ENCODE results near the gene PSMB2. TPM values are rescaled to one million over a fixed set of nuclear protein-coding genes. Genes with fewer than 3 reads are reported as not detected.

Gene PSMB2
- total and polyA plus RNA-seq, 7 donors = 38.6 to 117 (median 68.2) TPM

GRCh38 chr1:35553851-35554250, 87.5 kb downstream of the PSMB2 start:
- intact Hi-C loops (cut with DNase I) = no loop called here
- Histone ChIP-seq H3K4me1 (peaks cover 38% of the 10 kb centered on the region), H3K27ac (no peak overlapping the region), H3K36me3 (ENCODE audit: insufficient read depth in 1 of 2, low read depth in 1 of 2) (peaks cover 0 to 46% of the 10 kb centered on the region in 2 donors), H3K27me3 (ENCODE audit: insufficient read depth in 3 of 3, low read length in 2 of 3) (no peaks in the 10 kb centered on the region), H3K9me3 (no peaks in the 10 kb centered on the region), H3K4me3 (no peak overlapping the region)
- no peak for TF ChIP-seq CTCF (IDR thresholded peaks at IDR 0.05)
- WGBS, 3 donors = 53 to 67% (median 64%) methylated on average over 2 of the region's 2 CpGs
- ATAC-seq (no peak), DNase-seq (no peak)

Other genes with a start within 250 kb of the PSMB2 start
- gene KIAA0319L, start 84.1 kb downstream of the PSMB2 start, total RNA-seq = 10 to 100 TPM; 32.0 to 46.9 (median 40.7) TPM
- 10 to 100 TPM; 18.0 to 41.7 (median 24.2) TPM for gene KIAA0319L, start 84.1 kb downstream of the PSMB2 start, polyA plus RNA-seq
- 10 to 100 TPM; 12.5 to 21.2 (median 13.7) TPM for gene NCDN, start 83.7 kb downstream of the PSMB2 start, total RNA-seq
- gene NCDN, start 83.7 kb downstream of the PSMB2 start, polyA plus RNA-seq = 10 to 100 TPM in 2 of 3 donors, 1 to 10 TPM in 1; 6.8 to 23.1 (median 13.9) TPM
- not detected for gene TFAP2E, start 68.2 kb downstream of the PSMB2 start, total RNA-seq
- gene TFAP2E, start 68.2 kb downstream of the PSMB2 start, polyA plus RNA-seq = under 1 TPM; 0.04 to 0.12 (median 0.06) TPM
- gene C1orf216, start 77.4 kb upstream of the PSMB2 start, total RNA-seq = 10 to 100 TPM; 11.4 to 16.1 (median 14.1) TPM
- 10 to 100 TPM in 2 of 3 donors, 1 to 10 TPM in 1; 8.8 to 24.2 (median 21.1) TPM for gene C1orf216, start 77.4 kb upstream of the PSMB2 start, polyA plus RNA-seq
- under 1 TPM in 3 of 4 donors, not detected in 1; 0.14 to 0.34 (median 0.15) TPM for gene CLSPN, start 128.5 kb upstream of the PSMB2 start, total RNA-seq
- under 1 TPM in 2 of 3 donors, not detected in 1; 0.08 to 0.34 TPM for gene CLSPN, start 128.5 kb upstream of the PSMB2 start, polyA plus RNA-seq
- gene AGO4, start 166.5 kb upstream of the PSMB2 start, total RNA-seq = 10 to 100 TPM; 13.9 to 27.4 (median 17.2) TPM
- gene AGO4, start 166.5 kb upstream of the PSMB2 start, polyA plus RNA-seq = 10 to 100 TPM in 1 of 3 donors, 1 to 10 TPM in 2; 3.5 to 13.3 (median 6.7) TPM
- gene AGO1, start 241.7 kb upstream of the PSMB2 start, total RNA-seq = 10 to 100 TPM in 3 of 4 donors, 1 to 10 TPM in 1; 9.8 to 16.3 (median 12.8) TPM
- gene AGO1, start 241.7 kb upstream of the PSMB2 start, polyA plus RNA-seq = 1 to 10 TPM; 2.2 to 6.4 (median 2.4) TPM

Data from psoas muscle (tissue), 8 donors.